Progenitor cell of endocrine pancreas (in vitro differentiated cells): ENCODE results near the gene APOC3. TPM values are rescaled to one million over a fixed set of nuclear protein-coding genes. Genes with fewer than 3 reads are reported as not detected.

Source experiments
- DNase-seq: peaks from one replicate; pipeline ENCODE4 v3.0.0; 2021; ENCODE audit warnings: low spot score; ENCODE audit not compliant: unreplicated experiment
- H3K27ac Mint-ChIP-seq: 2 replicates; pipeline ENCODE4 v1.8.0; 2021; ENCODE audit warnings: mild to moderate bottlenecking, moderate library complexity, mixed read lengths
- H3K27me3 Mint-ChIP-seq: 2 replicates; pipeline ENCODE4 v1.8.0; 2021; ENCODE audit warnings: mixed read lengths
- H3K36me3 Mint-ChIP-seq: 2 replicates; pipeline ENCODE4 v1.8.0; 2022; ENCODE audit warnings: mixed read lengths; ENCODE audit not compliant: insufficient read depth
- H3K4me1 Mint-ChIP-seq: 2 replicates; pipeline ENCODE4 v1.8.0; 2021; ENCODE audit warnings: low read depth, mixed read lengths
- H3K4me3 Mint-ChIP-seq: 2 replicates; pipeline ENCODE4 v1.8.0; 2021; ENCODE audit warnings: low read depth, mild to moderate bottlenecking, moderate library complexity, mixed read lengths
- H3K9me3 Mint-ChIP-seq: 2 replicates; pipeline ENCODE4 v1.8.0; 2021; ENCODE audit warnings: low read depth, mixed read lengths
- CTCF ChIP-seq: fragments of 200-600 bp; sonication (generic); IDR thresholded peaks from one replicate; pipeline ENCODE4 v1.5.0; 2021; ENCODE audit warnings: antibody characterized with exemption, mild to moderate bottlenecking; ENCODE audit not compliant: unreplicated experiment
- total RNA-seq: library from RNA; stranded (reverse); gene quantifications from 2 replicates; pipeline ENCODE4 v1.2.1, GENCODE V29; 2021

The APOC3 gene
- total RNA-seq, 1 donor from 2014 or later: 16.3 TPM

GRCh38 chr11:116867619-116868018 lies 37.9 kb downstream of the APOC3 start:
- Mint-ChIP-seq H3K4me1 (no peaks in the 10 kb centered on the region), H3K27me3 (no peaks in the 10 kb centered on the region), H3K9me3 (no peaks in the 10 kb centered on the region), H3K27ac (no peak overlapping the region), H3K36me3 (peaks cover 31% of the 10 kb centered on the region), H3K4me3 (no peak overlapping the region)
- no peak for TF ChIP-seq CTCF
- no peak for DNase-seq

GRCh38 chr11:116868066-116868465 lies 38.4 kb downstream of the APOC3 start:
- Mint-ChIP-seq H3K27ac (no peak overlapping the region), H3K9me3 (no peaks in the 10 kb centered on the region), H3K27me3 (no peaks in the 10 kb centered on the region), H3K4me1 (no peaks in the 10 kb centered on the region), H3K36me3 (peaks cover 34% of the 10 kb centered on the region), H3K4me3 (no peak overlapping the region)
- DNase-seq: no peak
- no peak for TF ChIP-seq CTCF

- Mint-ChIP-seq H3K4me3 (no peak overlapping the region), H3K36me3 (peaks cover 31% of the 10 kb centered on the region), H3K9me3 (no peaks in the 10 kb centered on the region), H3K27me3 (no peaks in the 10 kb centered on the region), H3K27ac (no peak overlapping the region), H3K4me1 (no peaks in the 10 kb centered on the region)
- TF ChIP-seq CTCF: no peak
- DNase-seq: no peak
Measured at GRCh38 chr11:116869610-116870009, 39.9 kb downstream of the APOC3 start.

GRCh38 chr11:116870054-116870453 lies 40.3 kb downstream of the APOC3 start:
- Mint-ChIP-seq H3K27me3 (no peaks in the 10 kb centered on the region), H3K36me3 (peaks cover 33% of the 10 kb centered on the region), H3K4me3 (no peak overlapping the region), H3K4me1 (no peaks in the 10 kb centered on the region), H3K9me3 (no peaks in the 10 kb centered on the region), H3K27ac (no peak overlapping the region)
- no peak for TF ChIP-seq CTCF
- DNase-seq: no peak

GRCh38 chr11:116871248-116871647 lies 41.5 kb downstream of the APOC3 start:
- DNase-seq: no peak
- no peaks in the 10 kb centered on the region for H3K4me1 Mint-ChIP-seq
- no peak overlapping the region for H3K4me3 Mint-ChIP-seq
- no peaks in the 10 kb centered on the region for H3K9me3 Mint-ChIP-seq
- peak overlapping the region; percentile 44 for H3K27ac Mint-ChIP-seq
- peaks cover 30% of the 10 kb centered on the region for H3K36me3 Mint-ChIP-seq
- no peak for TF ChIP-seq CTCF
- H3K27me3 Mint-ChIP-seq: no peaks in the 10 kb centered on the region
